ENCODE data around the gene PLXNB3.

PLXNB3 gene

DNA sequence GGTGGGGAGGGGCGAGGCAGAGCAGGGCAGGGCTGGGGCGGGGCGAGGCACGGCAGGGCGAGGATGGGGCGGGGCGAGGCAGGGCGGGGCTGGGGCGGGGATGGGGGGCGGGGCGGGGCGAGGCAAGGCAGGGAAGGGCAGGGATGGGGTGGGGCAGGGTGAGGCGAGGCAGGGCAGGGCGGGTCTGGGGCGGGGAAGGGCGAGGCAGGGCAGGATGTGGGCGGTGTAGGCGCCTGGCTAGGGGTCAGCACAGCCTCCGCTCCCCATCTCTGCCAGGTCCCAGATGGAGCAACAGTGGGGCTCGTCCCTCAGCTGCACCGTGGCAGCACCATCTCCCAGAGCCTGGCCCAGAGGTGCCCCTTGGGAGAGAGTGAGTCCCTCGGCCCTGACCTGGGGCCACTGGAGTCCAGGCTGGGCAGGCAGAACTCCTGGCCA lies 12.6 kb downstream of the PLXNB3 start:
- Histone ChIP-seq H3K36me3 (ENCODE audit: insufficient read depth, insufficient read length, low read length) (no peaks in the 10 kb centered on the region), H3K4me3 (ENCODE audit: insufficient read length, low read depth) (no peak overlapping the region), H3K27me3 (ENCODE audit: insufficient read depth, insufficient read length) (no peaks in the 10 kb centered on the region), H3K9me3 (ENCODE audit: insufficient read depth, low read length) (no peaks in the 10 kb centered on the region), H3K4me1 (ENCODE audit: insufficient read depth, insufficient read length) (peaks cover 3% of the 10 kb centered on the region), H3K9ac (ENCODE audit: insufficient read length, low read depth) (no peak overlapping the region)
- no peak for DNase-seq (ENCODE audit: low read depth, low spot score)
- no peak for TF ChIP-seq SUZ12 (IDR thresholded peaks at IDR 0.05; ENCODE audit: extremely low read depth, insufficient read depth, insufficient read length)
- TF ChIP-seq YY1 (IDR thresholded peaks at IDR 0.05; ENCODE audit: insufficient read depth, insufficient read length) = no peak
- TF ChIP-seq ZNF274 (IDR thresholded peaks at IDR 0.05; ENCODE audit: low read depth, low read length) = no peak

GRCh38 chrX:153777261-153778090 lies 13.4 kb downstream of the PLXNB3 start:
- no peaks in the 10 kb centered on the region for H3K9me3 ChIP-seq (ENCODE audit: insufficient read depth, low read length)

GRCh38 chrX:153778181-153778580 lies 14.1 kb downstream of the PLXNB3 start:
- peaks cover 2% of the 10 kb centered on the region for H3K36me3 ChIP-seq (ENCODE audit: insufficient read depth, insufficient read length, low read length)
- DNase-seq (ENCODE audit: low read depth, low spot score) = no peak
- H3K4me3 ChIP-seq (ENCODE audit: insufficient read length, low read depth) = no peak overlapping the region
- H3K9me3 ChIP-seq (ENCODE audit: insufficient read depth, low read length) = no peaks in the 10 kb centered on the region
- H3K9ac ChIP-seq (ENCODE audit: insufficient read length, low read depth) = no peak overlapping the region
- peaks cover 3% of the 10 kb centered on the region for H3K4me1 ChIP-seq (ENCODE audit: insufficient read depth, insufficient read length)
- TF ChIP-seq YY1 (IDR thresholded peaks at IDR 0.05; ENCODE audit: insufficient read depth, insufficient read length) = no peak
- no peak for TF ChIP-seq SUZ12 (IDR thresholded peaks at IDR 0.05; ENCODE audit: extremely low read depth, insufficient read depth, insufficient read length)
- TF ChIP-seq ZNF274 (IDR thresholded peaks at IDR 0.05; ENCODE audit: low read depth, low read length) = no peak
- no peaks in the 10 kb centered on the region for H3K27me3 ChIP-seq (ENCODE audit: insufficient read depth, insufficient read length)

More at GRCh38 chrX:153777261-153778090, 13.4 kb downstream of the PLXNB3 start:
- DNase-seq (ENCODE audit: low read depth, low spot score) = no peak
- H3K27me3 ChIP-seq (ENCODE audit: insufficient read depth, insufficient read length) = no peaks in the 10 kb centered on the region
- H3K4me3 ChIP-seq (ENCODE audit: insufficient read length, low read depth) = no peak overlapping the region
- H3K36me3 ChIP-seq (ENCODE audit: insufficient read depth, insufficient read length, low read length) = no peaks in the 10 kb centered on the region
- no peak overlapping the region for H3K9ac ChIP-seq (ENCODE audit: insufficient read length, low read depth)
- TF ChIP-seq SUZ12 (IDR thresholded peaks at IDR 0.05; ENCODE audit: extremely low read depth, insufficient read depth, insufficient read length) (no peak), ZNF274 (IDR thresholded peaks at IDR 0.05; ENCODE audit: low read depth, low read length) (no peak), YY1 (IDR thresholded peaks at IDR 0.05; ENCODE audit: insufficient read depth, insufficient read length) (no peak)
- peaks cover 3% of the 10 kb centered on the region for H3K4me1 ChIP-seq (ENCODE audit: insufficient read depth, insufficient read length)

DNA sequence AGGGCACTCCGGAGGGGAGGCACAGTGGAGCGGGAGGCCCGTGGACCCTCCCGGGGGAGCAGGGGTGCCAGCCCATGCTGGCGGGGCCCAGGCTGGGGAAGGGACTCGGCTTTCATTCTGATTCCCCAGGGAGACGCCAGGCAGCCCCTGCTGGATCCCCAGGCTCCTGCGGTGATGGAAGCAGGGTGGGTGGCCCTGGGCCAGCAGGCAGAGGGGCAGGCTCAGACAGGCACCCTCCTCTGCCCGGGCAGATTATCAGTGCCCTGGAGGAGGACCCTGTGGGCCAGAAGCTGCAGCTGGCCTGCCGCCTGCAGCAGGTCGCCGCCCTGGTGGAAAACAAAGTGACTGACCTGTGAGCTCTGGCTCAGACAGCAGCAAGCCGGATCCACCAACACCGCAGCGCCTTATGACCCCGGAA lies 14.6 kb downstream of the PLXNB3 start:
- TF ChIP-seq YY1 (IDR thresholded peaks at IDR 0.05; ENCODE audit: insufficient read depth, insufficient read length) (no peak), ZNF274 (IDR thresholded peaks at IDR 0.05; ENCODE audit: low read depth, low read length) (no peak), SUZ12 (IDR thresholded peaks at IDR 0.05; ENCODE audit: extremely low read depth, insufficient read depth, insufficient read length) (no peak)
- peaks cover 2% of the 10 kb centered on the region for H3K36me3 ChIP-seq (ENCODE audit: insufficient read depth, insufficient read length, low read length)
- no peaks in the 10 kb centered on the region for H3K9me3 ChIP-seq (ENCODE audit: insufficient read depth, low read length)
- H3K4me1 ChIP-seq (ENCODE audit: insufficient read depth, insufficient read length) = peaks cover 3% of the 10 kb centered on the region
- DNase-seq (ENCODE audit: low read depth, low spot score) = no peak
- no peak overlapping the region for H3K4me3 ChIP-seq (ENCODE audit: insufficient read length, low read depth)
- no peaks in the 10 kb centered on the region for H3K27me3 ChIP-seq (ENCODE audit: insufficient read depth, insufficient read length)
- H3K9ac ChIP-seq (ENCODE audit: insufficient read length, low read depth) = no peak overlapping the region

DNA sequence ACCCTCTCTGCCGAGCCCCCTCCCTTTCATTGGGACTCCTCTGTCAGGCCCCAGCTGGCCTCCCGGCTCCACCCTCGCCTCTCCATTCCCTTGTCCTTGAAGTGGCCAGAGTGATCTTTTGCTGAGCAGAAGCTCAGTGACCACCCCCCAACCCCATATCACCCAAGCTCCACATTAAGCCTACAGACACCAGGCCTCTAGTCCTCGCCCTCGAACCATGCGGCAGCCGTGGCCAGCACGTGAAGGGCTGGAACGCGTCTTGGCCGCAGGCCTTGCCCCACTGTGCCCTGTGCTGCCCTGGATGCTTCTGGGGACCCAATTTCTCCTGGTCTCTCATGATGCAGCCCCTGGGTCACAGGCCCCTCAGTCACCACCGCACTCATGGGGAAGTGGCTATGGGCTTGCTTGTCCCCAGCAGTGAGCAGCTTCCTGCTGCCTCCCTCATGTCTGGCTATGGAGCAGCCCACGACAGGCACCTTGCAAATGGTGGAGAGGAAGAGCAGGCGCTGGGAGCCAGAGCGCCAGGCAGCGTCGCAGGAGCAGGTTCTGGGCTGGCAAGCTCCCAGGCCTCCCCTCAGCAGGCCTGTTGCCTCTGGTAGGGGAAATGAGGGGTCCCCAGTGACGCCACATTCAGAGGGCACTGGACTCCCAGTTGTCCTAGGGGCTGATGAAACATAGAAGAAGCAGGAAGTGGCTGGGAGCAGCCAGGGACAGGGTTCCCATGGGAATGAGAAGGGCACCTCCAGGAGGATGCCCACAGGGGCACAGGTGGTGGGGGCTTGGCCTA lies 16.0 kb downstream of the PLXNB3 start:
- Histone ChIP-seq H3K9ac (ENCODE audit: insufficient read length, low read depth) (no peak overlapping the region), H3K4me3 (ENCODE audit: insufficient read length, low read depth) (no peak overlapping the region), H3K4me1 (ENCODE audit: insufficient read depth, insufficient read length) (peaks cover 3% of the 10 kb centered on the region), H3K9me3 (ENCODE audit: insufficient read depth, low read length) (no peaks in the 10 kb centered on the region), H3K27me3 (ENCODE audit: insufficient read depth, insufficient read length) (no peaks in the 10 kb centered on the region), H3K36me3 (ENCODE audit: insufficient read depth, insufficient read length, low read length) (peaks cover 2% of the 10 kb centered on the region)
- no peak for DNase-seq (ENCODE audit: low read depth, low spot score)
- TF ChIP-seq ZNF274 (IDR thresholded peaks at IDR 0.05; ENCODE audit: low read depth, low read length) (no peak), SUZ12 (IDR thresholded peaks at IDR 0.05; ENCODE audit: extremely low read depth, insufficient read depth, insufficient read length) (no peak), YY1 (IDR thresholded peaks at IDR 0.05; ENCODE audit: insufficient read depth, insufficient read length) (no peak)

DNA sequence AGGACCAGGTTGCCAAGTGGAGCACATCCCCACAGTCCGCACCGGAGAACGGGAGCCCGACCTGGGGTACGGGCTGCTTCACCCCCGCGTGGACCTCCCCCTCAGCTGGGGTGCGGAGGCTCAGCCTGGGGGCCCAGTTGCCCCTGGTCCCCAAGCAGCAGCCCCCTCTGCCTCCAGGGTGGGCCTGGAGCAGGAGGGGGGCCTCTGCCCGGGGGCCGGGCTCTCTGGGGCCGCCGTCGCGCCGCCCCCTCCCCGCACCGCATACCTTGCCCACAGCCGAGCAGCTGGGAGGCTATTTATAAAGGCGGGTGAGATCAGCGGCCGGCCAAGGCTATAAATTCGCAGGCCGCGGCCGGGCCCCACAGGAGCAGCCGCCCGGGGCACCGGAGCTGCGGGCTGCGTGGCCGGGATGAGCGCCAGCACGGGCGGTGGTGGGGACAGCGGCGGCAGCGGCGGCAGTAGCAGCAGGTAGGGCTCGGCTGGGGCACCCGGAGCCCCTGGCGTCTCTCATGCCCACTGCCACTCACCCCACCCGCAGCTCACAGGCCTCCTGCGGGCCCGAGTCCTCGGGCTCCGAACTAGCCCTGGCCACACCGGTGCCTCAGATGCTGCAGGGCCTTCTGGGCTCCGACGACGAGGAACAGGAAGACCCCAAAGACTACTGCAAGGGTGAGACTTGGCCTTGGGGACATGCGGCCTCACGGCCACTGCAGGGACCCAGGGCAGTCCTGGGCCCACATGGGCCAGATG lies 16.8 kb downstream of the PLXNB3 start, which contains the start of gene SRPK3:
Gene SRPK3, plus strand, starts transcription at position 364 of the 750 bp plus-strand sequence. Its CDS starts 46 bp downstream, at position 410.
- H3K9ac ChIP-seq (ENCODE audit: insufficient read length, low read depth) = no peak within 1 kb of the TSS

More for the DNA sequence above, 16.8 kb downstream of the PLXNB3 start, which contains the start of gene SRPK3:
- no peak for TF ChIP-seq ZNF274 (IDR thresholded peaks at IDR 0.05; ENCODE audit: low read depth, low read length)
- no peak within 1 kb of the TSS for H3K4me3 ChIP-seq (ENCODE audit: insufficient read length, low read depth)
- H3K27me3 ChIP-seq (ENCODE audit: insufficient read depth, insufficient read length) = no peaks in the 10 kb centered on the region
- no peaks in the 10 kb centered on the region for H3K9me3 ChIP-seq (ENCODE audit: insufficient read depth, low read length)
- DNase-seq (ENCODE audit: low read depth, low spot score) = no peak
- H3K4me1 ChIP-seq (ENCODE audit: insufficient read depth, insufficient read length) = peaks cover 3% of the 10 kb centered on the region
- H3K36me3 ChIP-seq (ENCODE audit: insufficient read depth, insufficient read length, low read length) = peaks cover 5% of the 10 kb centered on the region
